ENCODE measurements around the gene TMEM120A. TPM values are rescaled to one million over a fixed set of nuclear protein-coding genes. Genes with fewer than 3 reads are reported as not detected.
A peak's percentile ranks its signal among the peaks of the same experiment; 100 is the strongest.

Gene TMEM120A
- total RNA-seq, 2 donors from 2014 or later = 93.9 to 218 TPM

DNA sequence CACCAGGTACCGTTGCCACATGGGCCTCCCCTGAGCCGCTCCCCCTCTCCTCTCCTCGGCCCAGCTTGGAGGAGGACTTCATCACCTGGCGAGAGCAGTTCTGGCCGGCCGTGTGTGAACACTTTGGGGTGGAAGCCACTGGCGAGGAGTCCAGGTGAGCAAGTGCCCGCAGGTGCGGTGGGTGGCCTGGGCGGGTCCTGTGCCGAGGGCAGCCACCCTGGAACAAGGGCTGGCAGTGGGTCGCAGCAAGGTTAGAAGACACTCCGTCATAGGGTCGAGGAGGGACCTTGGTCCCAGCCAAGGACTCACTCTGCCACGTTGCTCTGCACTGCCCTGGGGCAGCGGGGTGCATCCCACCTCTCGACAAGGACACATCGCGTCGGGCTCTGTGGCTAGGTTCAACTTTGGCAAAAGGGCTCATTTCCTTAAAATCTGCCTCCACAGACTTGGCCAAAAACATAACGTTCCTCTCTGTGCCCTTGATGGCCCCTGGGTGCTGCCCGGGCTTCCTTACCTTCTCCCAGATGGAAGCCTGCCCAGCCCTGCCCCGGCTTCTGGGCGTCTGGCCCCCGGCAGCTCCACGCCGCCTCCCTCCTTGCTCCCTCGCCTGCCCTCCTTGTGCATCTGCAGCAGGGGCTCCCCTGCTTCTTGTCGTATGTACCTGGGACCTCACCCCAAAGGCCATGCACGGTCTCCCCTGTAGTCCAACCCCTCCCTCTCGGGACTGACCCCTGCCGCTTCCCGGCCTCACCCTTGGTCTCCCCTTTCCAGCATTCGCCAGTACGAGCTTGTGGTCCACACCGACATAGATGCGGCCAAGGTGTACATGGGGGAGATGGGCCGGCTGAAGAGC, 12.7 kb downstream of the TMEM120A start:
- H3K4me1 Mint-ChIP-seq (ENCODE audit: low read depth in 2 of 2) = peaks cover 0 to under 1% of the 10 kb centered on the region in 2 donors
- H3K27ac Mint-ChIP-seq = no peak overlapping the region

DNA sequence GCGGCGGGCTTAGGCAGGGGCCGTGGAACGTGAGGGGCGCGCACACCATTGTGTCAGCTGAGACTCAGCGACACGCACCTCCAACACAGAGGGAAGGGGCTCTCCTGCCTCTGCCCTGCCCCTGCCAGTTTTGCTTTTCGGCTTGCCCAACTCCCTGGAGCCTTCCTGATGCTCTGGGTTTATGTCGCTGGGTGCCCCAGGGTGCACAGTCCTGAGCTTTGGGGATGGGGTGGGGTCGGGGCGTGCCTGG, 13.3 kb downstream of the TMEM120A start:
- Mint-ChIP-seq H3K4me1 (ENCODE audit: low read depth in 2 of 2) (no peaks in the 10 kb centered on the region), H3K9me3 (no peaks in the 10 kb centered on the region), H3K27me3 (no peaks in the 10 kb centered on the region), H3K27ac (no peak overlapping the region), H3K36me3 (no peaks in the 10 kb centered on the region), H3K4me3 (no peak overlapping the region)
- ATAC-seq (no peak), DNase-seq (ENCODE audit: low spot score) (no peak)

More for the DNA sequence above, 12.7 kb downstream of the TMEM120A start:
- Mint-ChIP-seq H3K36me3 (no peaks in the 10 kb centered on the region), H3K4me3 (no peak overlapping the region), H3K27me3 (no peaks in the 10 kb centered on the region), H3K9me3 (no peaks in the 10 kb centered on the region)
- no peak for ATAC-seq
- no peak for DNase-seq (ENCODE audit: low spot score)

DNA sequence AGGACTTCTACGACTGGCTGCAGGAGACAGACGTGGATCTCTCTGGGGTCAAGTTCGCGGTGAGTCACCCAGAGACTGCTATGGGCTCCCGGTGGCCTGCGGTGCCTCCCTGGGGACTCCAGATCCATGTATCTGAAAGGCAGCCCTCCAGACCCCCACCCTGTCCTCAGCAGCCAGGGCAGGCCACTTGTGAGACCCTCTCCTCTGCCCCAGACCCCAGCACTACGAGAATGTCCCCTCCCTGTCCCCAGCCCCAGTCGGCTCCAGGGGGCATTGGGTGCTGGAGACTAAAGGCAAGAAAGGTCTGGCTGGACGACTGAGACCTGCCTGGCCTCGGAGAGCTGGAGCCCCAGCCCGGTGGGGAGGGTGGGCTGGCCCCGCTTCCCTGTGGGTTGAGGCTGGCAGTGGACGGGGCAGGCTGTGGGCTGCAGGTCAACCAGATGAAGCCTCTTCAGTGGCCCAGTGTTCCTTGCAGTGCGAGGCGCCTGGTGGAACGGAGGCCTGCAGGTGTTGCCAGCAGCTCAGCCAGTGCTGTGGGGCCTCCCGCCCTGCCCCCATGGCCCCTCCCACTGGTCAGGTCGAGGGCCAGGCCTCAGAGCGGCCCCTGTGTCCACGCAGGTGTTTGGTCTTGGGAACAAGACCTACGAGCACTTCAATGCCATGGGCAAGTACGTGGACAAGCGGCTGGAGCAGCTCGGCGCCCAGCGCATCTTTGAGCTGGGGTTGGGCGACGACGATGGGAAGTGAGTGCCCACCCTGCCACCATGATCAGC, 13.8 kb downstream of the TMEM120A start:
- Mint-ChIP-seq H3K9me3 (no peaks in the 10 kb centered on the region), H3K36me3 (no peaks in the 10 kb centered on the region), H3K4me1 (ENCODE audit: low read depth in 2 of 2) (no peaks in the 10 kb centered on the region), H3K27ac (peak overlapping the region in 1 of 2 donors; percentile 25), H3K4me3 (no peak overlapping the region), H3K27me3 (no peaks in the 10 kb centered on the region)
- DNase-seq (ENCODE audit: low spot score) (no peak), ATAC-seq (no peak)

DNA sequence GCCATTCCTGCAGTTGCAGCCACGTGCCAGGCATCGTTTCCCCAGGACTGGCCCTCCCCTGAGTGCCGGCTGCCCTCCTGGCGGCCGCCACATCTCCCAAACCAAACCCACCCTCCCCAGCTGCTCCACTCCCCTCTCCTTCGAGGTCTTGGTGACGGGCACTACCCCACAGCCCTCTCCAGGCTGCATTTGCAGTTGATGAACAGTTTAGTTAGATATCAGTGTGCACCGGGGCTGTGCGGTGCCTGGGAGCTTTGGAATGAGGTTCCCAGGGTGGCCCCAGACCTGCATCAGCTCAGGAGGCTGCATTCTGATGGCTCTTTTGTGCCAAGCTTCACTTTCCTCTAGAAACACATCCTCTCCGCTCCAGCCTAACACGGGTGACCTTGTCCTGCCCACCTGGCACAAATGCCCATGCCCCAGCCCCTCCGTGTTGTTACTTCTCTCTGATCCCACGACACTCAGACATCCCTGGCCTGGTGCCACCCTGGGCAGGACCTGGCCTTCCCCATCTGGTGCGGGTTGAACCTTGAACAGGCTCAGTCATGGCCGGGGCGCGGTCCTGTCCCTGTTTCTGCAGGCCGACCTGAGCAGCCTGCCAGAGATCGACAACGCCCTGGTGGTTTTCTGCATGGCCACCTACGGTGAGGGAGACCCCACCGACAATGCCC, 14.5 kb downstream of the TMEM120A start:
- peak in 1 of 2 donors; percentile 24 for ATAC-seq
- peak overlapping the region in 1 of 2 donors; percentile 25 for H3K27ac Mint-ChIP-seq

DNA sequence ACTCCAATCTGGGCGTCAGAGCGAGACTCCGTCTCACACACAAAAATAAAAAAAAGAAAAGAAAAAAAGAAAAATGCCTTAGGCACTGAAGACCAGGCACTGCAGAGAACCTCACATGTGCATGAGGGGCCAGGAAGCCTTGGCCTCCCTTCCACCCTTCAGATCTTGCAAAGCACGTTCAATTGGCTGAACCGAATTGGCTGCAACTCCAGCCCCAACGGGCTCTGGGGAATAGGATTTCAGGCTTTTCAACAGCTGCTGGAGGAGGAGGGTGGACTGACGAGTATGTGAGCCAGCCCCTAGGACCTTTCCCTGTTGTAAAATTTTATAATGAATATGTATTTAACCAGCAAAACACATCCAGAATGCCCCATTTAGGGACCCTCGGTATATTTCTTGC, 16.7 kb downstream of the TMEM120A start:
- Mint-ChIP-seq H3K27me3 (no peaks in the 10 kb centered on the region), H3K27ac (no peak overlapping the region), H3K4me1 (ENCODE audit: low read depth in 2 of 2) (no peaks in the 10 kb centered on the region), H3K4me3 (no peak overlapping the region), H3K36me3 (peaks cover 11% of the 10 kb centered on the region), H3K9me3 (no peaks in the 10 kb centered on the region)
- ATAC-seq (no peak), DNase-seq (ENCODE audit: low spot score) (no peak)

More for the DNA sequence above, 14.5 kb downstream of the TMEM120A start:
- Mint-ChIP-seq H3K36me3 (peaks cover 1% of the 10 kb centered on the region), H3K27me3 (no peaks in the 10 kb centered on the region), H3K9me3 (no peaks in the 10 kb centered on the region), H3K4me1 (ENCODE audit: low read depth in 2 of 2) (no peaks in the 10 kb centered on the region), H3K4me3 (no peak overlapping the region)
- no peak for DNase-seq (ENCODE audit: low spot score)

DNA sequence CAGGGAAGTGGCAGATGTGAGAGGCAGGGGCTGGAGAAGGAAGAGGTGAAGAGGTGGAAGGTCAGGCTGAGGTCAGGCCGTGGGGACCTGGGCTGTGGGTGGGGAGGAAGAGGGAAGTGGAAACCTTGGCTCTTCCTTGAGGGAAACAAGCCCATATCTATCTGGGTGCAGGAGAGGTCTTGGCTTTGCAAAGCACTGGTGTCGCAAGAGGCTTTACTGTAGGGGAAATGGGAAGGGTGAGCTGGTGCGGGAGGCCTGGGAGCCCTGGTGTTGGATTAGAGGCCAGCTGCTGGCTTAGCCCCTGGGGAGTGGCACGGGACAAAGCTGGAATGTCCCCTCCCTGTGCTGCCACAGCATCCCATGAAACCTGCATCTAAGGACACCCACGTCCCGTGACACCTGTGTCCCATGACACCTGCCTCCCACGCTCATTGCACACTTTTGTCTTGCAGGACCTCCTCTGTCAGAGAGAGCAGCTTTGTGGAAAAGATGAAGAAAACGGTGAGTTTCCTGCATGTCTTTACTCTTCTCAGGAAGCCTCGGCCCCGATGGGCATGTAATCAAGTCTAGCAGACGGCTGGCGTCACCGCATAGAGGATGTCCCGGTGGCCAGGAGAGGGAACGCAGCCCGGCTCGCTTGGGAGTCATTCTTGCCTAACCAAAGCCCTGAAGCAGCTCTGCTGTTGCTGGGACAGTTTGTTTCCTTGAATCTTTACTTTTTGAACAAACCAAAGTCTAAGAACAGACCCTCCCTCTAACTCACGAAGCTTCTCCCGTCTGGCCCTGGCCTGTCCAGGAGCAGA, 22.2 kb downstream of the TMEM120A start:
- H3K27me3 Mint-ChIP-seq = no peaks in the 10 kb centered on the region

DNA sequence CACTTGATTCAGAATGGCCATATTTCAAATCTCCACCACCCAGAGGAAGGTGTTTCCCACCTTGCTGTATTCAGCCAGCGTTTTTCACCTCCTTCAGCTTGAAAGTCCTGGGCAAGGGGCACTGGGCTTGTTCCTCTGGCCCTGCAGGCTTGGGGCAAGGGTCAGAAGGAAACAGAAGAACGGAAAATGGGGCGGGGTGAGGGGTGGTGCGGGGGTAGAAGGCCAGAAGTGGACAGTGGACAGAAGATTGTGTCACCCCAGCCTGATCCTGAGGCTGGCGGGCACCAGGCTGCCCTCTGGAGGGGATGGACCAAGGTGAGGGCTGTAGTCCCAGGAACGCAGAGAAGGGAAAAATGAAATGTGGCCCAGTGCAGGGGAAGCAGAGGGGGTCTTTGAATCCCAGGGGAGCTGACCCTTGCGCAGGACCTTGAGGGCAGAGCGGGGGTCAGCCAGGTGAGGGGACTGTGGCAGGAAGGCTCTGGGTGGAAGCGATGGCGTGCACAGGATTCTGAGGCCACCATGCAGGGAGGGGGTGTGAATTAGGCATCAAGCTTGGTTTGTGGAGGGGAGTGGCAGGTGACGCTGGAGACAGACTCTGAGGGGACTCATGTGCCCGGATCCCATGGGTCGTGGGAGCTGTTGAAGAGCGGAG, 23.0 kb downstream of the TMEM120A start:
- Mint-ChIP-seq H3K27ac (peak overlapping the region in 1 of 2 donors; percentile 66), H3K4me1 (ENCODE audit: low read depth in 2 of 2) (peaks cover 0 to 14% of the 10 kb centered on the region in 2 donors), H3K9me3 (no peaks in the 10 kb centered on the region), H3K27me3 (no peaks in the 10 kb centered on the region), H3K4me3 (no peak overlapping the region), H3K36me3 (peaks cover 11% of the 10 kb centered on the region)
- DNase-seq (ENCODE audit: low spot score) = no peak
- peak in 1 of 2 donors; percentile 5 for ATAC-seq

More for the DNA sequence above, 22.2 kb downstream of the TMEM120A start:
- H3K9me3 Mint-ChIP-seq = no peaks in the 10 kb centered on the region
- H3K4me1 Mint-ChIP-seq (ENCODE audit: low read depth in 2 of 2) = peaks cover 0 to 14% of the 10 kb centered on the region in 2 donors
- peak overlapping the region in 1 of 2 donors; percentile 66 for H3K27ac Mint-ChIP-seq
- DNase-seq (ENCODE audit: low spot score) (no peak), ATAC-seq (peak in 1 of 2 donors; percentile 38)
- no peak overlapping the region for H3K4me3 Mint-ChIP-seq
- H3K36me3 Mint-ChIP-seq = peaks cover 11% of the 10 kb centered on the region

DNA sequence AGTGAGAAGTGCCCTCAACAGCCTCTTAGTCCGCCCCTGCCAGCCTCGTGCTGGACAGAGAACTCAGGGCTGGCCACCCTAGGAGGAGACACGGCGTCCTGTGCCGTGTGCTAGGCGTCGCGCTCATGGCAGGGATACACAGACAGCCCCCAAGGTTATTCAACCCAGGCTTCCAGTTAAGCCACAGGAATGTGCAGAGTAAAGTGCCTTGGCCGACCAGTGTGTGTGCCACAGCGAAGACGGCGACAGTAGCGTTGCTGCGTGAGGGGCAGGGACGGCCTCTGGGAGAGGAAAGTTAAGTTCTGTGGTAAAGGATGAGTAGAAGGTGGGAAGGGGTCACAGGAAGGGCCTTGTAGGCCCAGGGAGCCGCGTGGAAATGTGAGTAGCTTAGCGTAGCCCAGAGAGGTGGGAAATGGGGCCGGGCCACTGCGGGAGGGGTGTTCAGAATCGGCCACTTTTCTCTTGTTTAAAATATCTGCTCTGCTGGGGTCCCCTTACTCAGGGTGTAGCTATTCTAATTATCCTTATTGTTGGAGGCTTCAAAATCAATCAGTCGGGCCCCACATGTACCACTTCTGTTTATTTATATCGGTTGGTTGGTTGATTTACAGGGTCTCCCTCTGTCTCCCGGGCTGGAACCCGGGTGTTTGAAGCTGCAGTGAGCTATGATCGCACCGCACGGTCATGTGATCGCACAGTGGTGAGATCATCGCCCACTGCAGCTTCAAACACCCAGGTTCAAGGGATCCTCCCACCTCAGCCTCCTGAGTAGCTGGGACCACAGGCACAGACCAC, 24.5 kb downstream of the TMEM120A start:
- H3K27ac Mint-ChIP-seq = no peak overlapping the region
- H3K4me1 Mint-ChIP-seq (ENCODE audit: low read depth in 2 of 2) = peaks cover 0 to 16% of the 10 kb centered on the region in 2 donors
- H3K27me3 Mint-ChIP-seq = no peaks in the 10 kb centered on the region
- no peak overlapping the region for H3K4me3 Mint-ChIP-seq
- ATAC-seq (no peak), DNase-seq (ENCODE audit: low spot score) (no peak)
- no peaks in the 10 kb centered on the region for H3K9me3 Mint-ChIP-seq
- peaks cover 9% of the 10 kb centered on the region for H3K36me3 Mint-ChIP-seq

DNA sequence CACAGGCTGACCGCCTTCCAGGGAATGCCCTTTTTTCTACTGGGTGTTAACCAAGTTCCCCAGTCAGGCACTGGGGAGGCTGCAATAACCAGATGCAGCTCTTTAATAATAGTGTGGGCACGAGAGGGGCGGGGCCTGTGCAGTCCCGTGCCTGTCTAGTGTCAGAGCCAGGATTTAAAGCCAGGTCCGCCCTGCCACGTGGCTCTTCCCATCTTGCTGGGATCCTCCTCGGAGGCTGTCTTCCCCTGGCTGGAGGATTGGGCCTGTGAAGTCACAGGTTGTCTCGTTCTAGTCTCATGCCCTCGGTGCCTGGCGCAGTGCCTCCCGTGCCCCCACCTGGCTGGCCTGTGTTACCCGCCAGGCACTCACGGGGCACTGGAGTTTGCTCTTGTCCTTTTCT, 25.2 kb downstream of the TMEM120A start:
- H3K9me3 Mint-ChIP-seq = no peaks in the 10 kb centered on the region
- peaks cover 0 to 16% of the 10 kb centered on the region in 2 donors for H3K4me1 Mint-ChIP-seq (ENCODE audit: low read depth in 2 of 2)
- H3K27me3 Mint-ChIP-seq = no peaks in the 10 kb centered on the region
- H3K4me3 Mint-ChIP-seq = no peak overlapping the region
- ATAC-seq (no peak), DNase-seq (ENCODE audit: low spot score) (no peak)
- H3K27ac Mint-ChIP-seq = no peak overlapping the region
- peaks cover 6% of the 10 kb centered on the region for H3K36me3 Mint-ChIP-seq

DNA sequence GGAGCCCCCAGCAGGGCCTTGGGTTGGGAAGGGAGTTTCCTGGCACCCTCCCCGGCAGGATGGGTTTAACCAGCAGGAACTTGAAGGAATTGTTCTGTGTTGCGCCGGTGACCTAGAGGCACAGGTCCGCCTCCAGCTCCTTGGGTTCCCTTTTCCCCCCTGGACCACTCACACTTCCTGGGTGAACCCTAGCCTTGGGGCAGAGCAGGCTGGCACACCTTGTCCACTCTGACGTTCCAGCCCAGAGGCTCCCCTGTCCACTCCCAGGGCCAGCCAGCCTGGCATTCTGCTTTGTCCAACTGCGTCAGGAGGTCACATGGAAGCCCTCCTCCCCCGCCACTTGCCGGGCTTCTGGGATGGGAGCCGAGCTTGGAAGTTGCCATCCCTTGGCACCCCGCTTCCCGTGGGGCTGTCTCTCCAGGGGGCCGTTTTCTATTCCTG, 25.8 kb downstream of the TMEM120A start:
- Mint-ChIP-seq H3K4me3 (no peak overlapping the region), H3K27me3 (no peaks in the 10 kb centered on the region), H3K36me3 (no peaks in the 10 kb centered on the region), H3K9me3 (no peaks in the 10 kb centered on the region), H3K4me1 (ENCODE audit: low read depth in 2 of 2) (peaks cover 0 to 16% of the 10 kb centered on the region in 2 donors), H3K27ac (no peak overlapping the region)
- DNase-seq (ENCODE audit: low spot score) (no peak), ATAC-seq (no peak)

DNA sequence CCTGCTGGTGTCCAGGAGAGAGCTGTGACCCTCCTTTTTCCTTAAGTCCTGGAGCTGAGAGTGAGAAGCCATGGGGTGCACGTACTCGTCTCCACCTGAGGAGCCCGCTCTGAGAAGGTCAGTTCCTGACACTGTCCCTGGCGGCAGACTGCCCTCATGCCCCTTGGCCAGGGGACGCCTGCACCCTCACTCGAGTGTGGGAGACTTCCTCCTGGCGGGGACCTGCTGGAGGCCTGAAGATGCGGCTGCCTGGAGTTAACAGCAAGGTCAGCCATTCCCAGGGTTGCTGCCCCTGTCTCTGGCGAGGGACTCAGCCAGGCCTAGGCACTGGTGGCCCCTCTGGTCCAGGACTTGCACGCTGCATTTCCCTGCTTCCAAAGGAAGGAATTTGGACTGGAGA, 26.4 kb downstream of the TMEM120A start:
- no peak overlapping the region for H3K27ac Mint-ChIP-seq
- peaks cover 0 to 20% of the 10 kb centered on the region in 2 donors for H3K4me1 Mint-ChIP-seq (ENCODE audit: low read depth in 2 of 2)
- DNase-seq (ENCODE audit: low spot score) = no peak
- no peak overlapping the region for H3K4me3 Mint-ChIP-seq
- H3K27me3 Mint-ChIP-seq = no peaks in the 10 kb centered on the region
- H3K36me3 Mint-ChIP-seq = no peaks in the 10 kb centered on the region
- no peaks in the 10 kb centered on the region for H3K9me3 Mint-ChIP-seq
- ATAC-seq = no peak

DNA sequence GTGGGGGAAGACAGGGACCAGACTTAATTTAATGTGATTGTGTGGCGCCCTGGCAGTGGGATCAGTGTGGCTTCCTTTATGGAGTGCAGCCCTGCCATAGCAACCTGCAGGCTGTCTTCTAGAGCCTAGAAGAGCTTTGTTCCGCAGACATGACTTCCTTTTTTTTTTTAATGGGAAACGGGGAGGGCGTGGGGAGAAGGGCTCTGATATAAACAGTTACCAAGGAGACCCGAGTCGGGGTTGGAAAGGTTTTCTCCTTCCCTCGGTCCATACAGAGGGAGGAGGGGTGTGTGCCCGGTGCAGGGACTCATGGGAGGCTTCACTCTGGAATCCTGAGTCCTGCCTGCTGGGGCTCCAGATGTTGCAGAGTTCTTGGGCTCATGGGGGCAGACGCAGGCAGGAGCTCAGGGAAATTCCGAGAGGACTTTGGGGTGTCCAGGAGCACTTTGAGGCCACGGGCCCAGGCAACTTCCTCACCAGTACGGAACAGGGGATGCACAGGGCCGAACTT, 26.9 kb downstream of the TMEM120A start:
- Mint-ChIP-seq H3K27me3 (no peaks in the 10 kb centered on the region), H3K9me3 (no peaks in the 10 kb centered on the region), H3K36me3 (peaks cover 3% of the 10 kb centered on the region), H3K4me3 (no peak overlapping the region), H3K27ac (no peak overlapping the region), H3K4me1 (ENCODE audit: low read depth in 2 of 2) (peaks cover 0 to 24% of the 10 kb centered on the region in 2 donors)
- no peak for ATAC-seq
- DNase-seq (ENCODE audit: low spot score) = no peak

All from natural killer cell treated with Interleukin-12 subunit alpha and Interleukin-12 subunit beta and Interleukin-15 and Interleukin-18, amount 100 ng/mL, for 72 hours (primary cell).